H1 (cell line): Measurements from ENCODE around the gene SLC25A42. TPM values are rescaled to one million over a fixed set of nuclear protein-coding genes. Genes with fewer than 3 reads are reported as not detected.

Experiments
- CTCF ChIA-PET: fragments of 300-600 bp; sonication (Branson Sonifier 250); formaldehyde crosslinking; loops from one replicate; lab custom pipeline; 2021; ENCODE audit not compliant: partially characterized antibody; lab: Charles Lee
- POLR2A ChIA-PET: fragments of 300-600 bp; sonication (Branson Sonifier 250); formaldehyde crosslinking; loops from one replicate; lab custom pipeline; 2021; ENCODE audit warnings: inconsistent platforms; ENCODE audit not compliant: partially characterized antibody; lab: Charles Lee
- DNase-seq, 2 experiments: peaks; one replicate each; pipeline versions ENCODE4 v3.0.0 to v3.0.0-alpha.2; 2010 to 2022; ENCODE audit warnings: low spot score in 2 of 2, low read depth in 1 of 2, mixed read lengths in 1 of 2
- FAIRE-seq: peaks from 2 replicates; lab custom pipeline; 2011; peaks lifted over from hg19 to GRCh38; lab: Jason Lieb, UNC
- H2AFZ ChIP-seq: 2 replicates; pipeline ENCODE4 v1.8.1; 2012; ENCODE audit warnings: low read length, inconsistent platforms
- H2AK5ac ChIP-seq: 2 replicates; pipeline ENCODE4 v1.6.1; 2013; ENCODE audit warnings: low read depth, low read length
- H2BK120ac ChIP-seq: replicated peaks from 2 replicates; pipeline ENCODE3; 2013; ENCODE audit warnings: low read depth, low read length, inconsistent platforms
- H2BK12ac ChIP-seq: 2 replicates; pipeline ENCODE4 v1.6.1; 2013; ENCODE audit warnings: low read depth, low read length
- H2BK15ac ChIP-seq: 2 replicates; pipeline ENCODE4 v1.6.1; 2013; ENCODE audit warnings: low read length
- H2BK20ac ChIP-seq: 2 replicates; pipeline ENCODE4 v1.6.1; 2013; ENCODE audit warnings: low read length
- H2BK5ac ChIP-seq: 2 replicates; pipeline ENCODE4 v1.6.1; 2013; ENCODE audit warnings: low read depth, low read length
- H3K14ac ChIP-seq: 2 replicates; pipeline ENCODE4 v1.6.1; 2013; ENCODE audit warnings: inconsistent platforms; ENCODE audit not compliant: insufficient read length
- H3K18ac ChIP-seq: 2 replicates; pipeline ENCODE4 v1.6.1; 2013; ENCODE audit warnings: low read length; ENCODE audit errors: extremely low read depth
- H3K23ac ChIP-seq: 2 replicates; pipeline ENCODE4 v1.6.1; 2013; ENCODE audit warnings: inconsistent platforms; ENCODE audit not compliant: insufficient read length
- H3K23me2 ChIP-seq: 2 replicates; pipeline ENCODE4 v1.6.1; 2013; ENCODE audit warnings: low read depth, low read length
- H3K27ac ChIP-seq: 2 replicates; pipeline ENCODE4 v1.6.1; 2011; ENCODE audit warnings: low read depth, low read length, inconsistent platforms
- H3K27me3 ChIP-seq, 4 experiments: replicated peaks in 1 of 4; 1 replicate in 1 of 4; 2 replicates in 3 of 4; pipeline versions ENCODE4 v1.6.1 to v1.8.1; 2011 to 2013; ENCODE audit warnings: low read length in 3 of 4, mild to moderate bottlenecking in 3 of 4, inconsistent platforms in 2 of 4, mixed read lengths in 2 of 4, moderate library complexity in 1 of 4; ENCODE audit not compliant: control insufficient read depth in 3 of 4, insufficient read depth in 3 of 4; ENCODE audit errors: extremely low read depth in 1 of 4
- H3K36me3 ChIP-seq, 4 experiments: 2 replicates each; pipeline versions ENCODE4 v1.6.1 to v1.8.1; 2011 to 2013; ENCODE audit warnings: mild to moderate bottlenecking in 4 of 4, low read length in 3 of 4, moderate library complexity in 2 of 4, control low read depth in 1 of 4, inconsistent platforms in 1 of 4; ENCODE audit not compliant: insufficient read depth in 4 of 4, control insufficient read depth in 2 of 4
- H3K4ac ChIP-seq: replicated peaks from 2 replicates; pipeline ENCODE3; 2013; ENCODE audit warnings: low read length, low read depth, mixed read lengths, inconsistent platforms; ENCODE audit not compliant: insufficient read length
- H3K4me1 ChIP-seq, 4 experiments: replicated peaks in 1 of 4; 1 replicate in 1 of 4; 2 replicates in 3 of 4; pipeline versions ENCODE4 v1.6.1 to v1.8.1; 2011 to 2013; ENCODE audit warnings: low read length in 3 of 4, inconsistent platforms in 2 of 4, mixed read lengths in 1 of 4; ENCODE audit not compliant: insufficient read depth in 4 of 4, control insufficient read depth in 3 of 4
- H3K4me2 ChIP-seq, 2 experiments: 2 replicates each; pipeline versions ENCODE4 v1.6.1 to v1.8.1; 2011 to 2013; ENCODE audit warnings: low read depth in 2 of 2, low read length in 2 of 2, control low read depth in 1 of 2, inconsistent platforms in 1 of 2, mild to moderate bottlenecking in 1 of 2; ENCODE audit not compliant: insufficient read depth in 1 of 2
- H3K4me3 ChIP-seq, 4 experiments: fragments of 200-600, 300-600 bp in 1 of 4; sonication (generic), shearing (Covaris generic), sonication (Bioruptor Twin) in 1 of 4; 2 replicates each; pipeline versions ENCODE4 v1.5.1 to v1.8.1; 2011 to 2016; ENCODE audit warnings: low read length in 4 of 4, low read depth in 3 of 4, control low read depth in 2 of 4, inconsistent platforms in 2 of 4, mild to moderate bottlenecking in 2 of 4, mixed read lengths in 1 of 4, moderate library complexity in 1 of 4; ENCODE audit not compliant: insufficient read depth in 2 of 4; ENCODE audit errors: extremely low read depth in 1 of 4
- H3K56ac ChIP-seq: replicated peaks from 2 replicates; pipeline ENCODE3; 2013; ENCODE audit warnings: low read depth, mild to moderate bottlenecking, mixed read lengths, low read length, inconsistent platforms; ENCODE audit not compliant: insufficient read length
- H3K79me1 ChIP-seq: 2 replicates; pipeline ENCODE4 v1.6.1; 2013; ENCODE audit warnings: low read depth, low read length, control low read depth
- H3K79me2 ChIP-seq, 2 experiments: 2 replicates each; pipeline versions ENCODE4 v1.6.1 to v1.8.1; 2012 to 2013; ENCODE audit warnings: low read length in 2 of 2, mild to moderate bottlenecking in 2 of 2, inconsistent platforms in 1 of 2; ENCODE audit not compliant: insufficient read depth in 2 of 2, control insufficient read depth in 1 of 2
- H3K9ac ChIP-seq, 4 experiments: replicated peaks in 1 of 4; 1 replicate in 1 of 4; 2 replicates in 3 of 4; pipeline versions ENCODE4 v1.6.1 to v1.8.1; 2011 to 2013; ENCODE audit warnings: low read depth in 3 of 4, low read length in 3 of 4, control low read depth in 2 of 4, mild to moderate bottlenecking in 2 of 4, moderate library complexity in 2 of 4, inconsistent platforms in 1 of 4; ENCODE audit errors: extremely low read depth in 1 of 4
- H3K9me3 ChIP-seq, 2 experiments: 2 replicates each; pipeline versions ENCODE4 v1.6.1 to v1.8.1; 2012 to 2013; ENCODE audit warnings: mild to moderate bottlenecking in 2 of 2, moderate library complexity in 2 of 2, control low read depth in 1 of 2, inconsistent platforms in 1 of 2, low read depth in 1 of 2, low read length in 1 of 2, mixed read lengths in 1 of 2; ENCODE audit not compliant: insufficient read depth in 2 of 2
- H4K20me1 ChIP-seq, 2 experiments: replicated peaks in 1 of 2; 2 replicates each; pipeline versions ENCODE3 to v1.8.1; 2011 to 2013; ENCODE audit warnings: inconsistent platforms in 2 of 2, low read length in 2 of 2, mild to moderate bottlenecking in 1 of 2; ENCODE audit not compliant: insufficient read depth in 2 of 2, control insufficient read depth in 1 of 2
- H4K5ac ChIP-seq: 2 replicates; pipeline ENCODE4 v1.6.1; 2013; ENCODE audit warnings: low read length, low read depth, mixed read lengths, inconsistent platforms; ENCODE audit not compliant: insufficient read length
- H4K8ac ChIP-seq: 2 replicates; pipeline ENCODE4 v1.8.0; 2013; ENCODE audit warnings: mild to moderate bottlenecking, moderate library complexity, low read length, inconsistent platforms; ENCODE audit not compliant: insufficient read depth; ENCODE audit errors: extremely low read depth
- H4K91ac ChIP-seq: replicated peaks from 2 replicates; pipeline ENCODE3; 2013; ENCODE audit warnings: low read length, mixed read lengths, inconsistent platforms; ENCODE audit not compliant: insufficient read length
- ASH2L ChIP-seq: fragments of 200-600, 300-600 bp; sonication (generic); IDR thresholded peaks from one replicate; pipeline ENCODE4 v1.7.1; 2017; ENCODE audit warnings: low read length
- BRCA1 ChIP-seq: IDR thresholded peaks from 2 replicates; pipeline ENCODE4 v1.6.1; 2012; ENCODE audit warnings: low read depth, low read length, improper control_type of control experiment
- EP300 ChIP-seq, 2 experiments: IDR thresholded peaks; 1 replicate in 1 of 2; 2 replicates in 1 of 2; pipeline ENCODE4 v1.6.1; 2011 to 2012; ENCODE audit warnings: low read depth in 2 of 2, low read length in 2 of 2, mild to moderate bottlenecking in 2 of 2, borderline replicate concordance in 1 of 2, inconsistent platforms in 1 of 2, moderate library complexity in 1 of 2
- GABPA ChIP-seq: IDR thresholded peaks from 2 replicates; pipeline ENCODE4 v1.6.1; 2011; ENCODE audit warnings: mild to moderate bottlenecking, low read length, moderate library complexity, borderline replicate concordance; ENCODE audit not compliant: insufficient read depth
- GTF2F1 ChIP-seq: IDR thresholded peaks from 2 replicates; pipeline ENCODE4 v1.6.1; 2012; ENCODE audit warnings: low read depth, low read length, improper control_type of control experiment, borderline replicate concordance
- JUND ChIP-seq: IDR thresholded peaks from 2 replicates; pipeline ENCODE4 v1.6.1; 2011; ENCODE audit warnings: mild to moderate bottlenecking, improper control_type of control experiment, low read length
- NANOG ChIP-seq: IDR thresholded peaks from 2 replicates; pipeline ENCODE4 v1.6.1; 2011; ENCODE audit warnings: low read length, low read depth, mild to moderate bottlenecking, inconsistent platforms; ENCODE audit not compliant: insufficient read depth, poor library complexity, severe bottlenecking
- NRF1 ChIP-seq: IDR thresholded peaks from 2 replicates; pipeline ENCODE4 v1.6.1; 2011; ENCODE audit warnings: mild to moderate bottlenecking, low read depth, low read length, improper control_type of control experiment
- PHF8 ChIP-seq: fragments of 200-600 bp; sonication (generic); conservative IDR thresholded peaks from 2 replicates; pipeline ENCODE4 v1.7.1; 2012; ENCODE audit warnings: low read depth, mild to moderate bottlenecking, inconsistent platforms, low read length, moderate library complexity
- POLR2AphosphoS5 ChIP-seq: IDR thresholded peaks from 2 replicates; pipeline ENCODE4 v1.6.1; 2011; ENCODE audit warnings: low read depth, low read length
- RAD21 ChIP-seq, 2 experiments: IDR thresholded peaks in 1 of 2; conservative IDR thresholded peaks in 1 of 2; 2 replicates each; pipeline ENCODE4 v1.6.1; 2011; ENCODE audit warnings: low read depth in 2 of 2, low read length in 2 of 2, improper control_type of control experiment in 1 of 2, inconsistent platforms in 1 of 2, mild to moderate bottlenecking in 1 of 2, moderate library complexity in 1 of 2
- SRF ChIP-seq: IDR thresholded peaks from 2 replicates; pipeline ENCODE4 v1.6.1; 2011; ENCODE audit warnings: mild to moderate bottlenecking, low read depth, low read length, moderate library complexity
- TAF1 ChIP-seq: IDR thresholded peaks from 2 replicates; pipeline ENCODE4 v1.6.1; 2011; ENCODE audit warnings: mild to moderate bottlenecking, low read depth, low read length
- TAF7 ChIP-seq: optimal IDR thresholded peaks from 2 replicates; pipeline ENCODE3; 2011; ENCODE audit warnings: low read depth, mild to moderate bottlenecking, inconsistent platforms, low read length, moderate library complexity, borderline replicate concordance
- WGBS, 2 experiments: shearing (Covaris generic) in 1 of 2; methylation state at CpG; one replicate each; pipeline versions ENCODE4 v1.1.6 to v1.1.7; 2013 to 2015; ENCODE audit warnings: low lambda C conversion rate in 2 of 2, mixed read lengths in 2 of 2, inconsistent platforms in 1 of 2, low coverage in 1 of 2, missing lambda C conversion rate in 1 of 2; ENCODE audit not compliant: insufficient replicate concordance in 2 of 2, insufficient coverage in 1 of 2, insufficient read length in 1 of 2; ENCODE audit errors: extremely low coverage in 1 of 2, missing lambda C conversion rate in 1 of 2; 5-methylcytosine and 5-hydroxymethylcytosine counted together
- polyA plus RNA-seq, 7 experiments: library from polyadenylated mRNA; depleted of rRNA in 3 of 7; stranded (reverse) in 5 of 7; unstranded in 2 of 7; fragments of >200 nt in 5 of 7; fragments of 200-250 nt in 2 of 7; gene quantifications; 1 replicate in 5 of 7; 2 replicates in 1 of 7; 4 replicates in 1 of 7; pipeline versions ENCODE4 v1.2.1 to v1.2.3, GENCODE V29; 2011 to 2013; ENCODE audit warnings: missing spikeins in 2 of 7, mixed read lengths in 2 of 7
- total RNA-seq: library from RNA; stranded (reverse); fragmentation: NEBNext Ultra II Directional; extraction: Animal tissue kit (Norgen Biotek cat#: 25700); gene quantifications from 2 replicates; pipeline ENCODE4 v1.2.1, GENCODE V29; 2021

Gene SLC25A42
- total and polyA plus RNA-seq, 2 of the 8 experiments (the other 6 are each of a cell fraction or from before 2014, with no cell fraction given) = 5.9 to 6.2 TPM

DNA sequence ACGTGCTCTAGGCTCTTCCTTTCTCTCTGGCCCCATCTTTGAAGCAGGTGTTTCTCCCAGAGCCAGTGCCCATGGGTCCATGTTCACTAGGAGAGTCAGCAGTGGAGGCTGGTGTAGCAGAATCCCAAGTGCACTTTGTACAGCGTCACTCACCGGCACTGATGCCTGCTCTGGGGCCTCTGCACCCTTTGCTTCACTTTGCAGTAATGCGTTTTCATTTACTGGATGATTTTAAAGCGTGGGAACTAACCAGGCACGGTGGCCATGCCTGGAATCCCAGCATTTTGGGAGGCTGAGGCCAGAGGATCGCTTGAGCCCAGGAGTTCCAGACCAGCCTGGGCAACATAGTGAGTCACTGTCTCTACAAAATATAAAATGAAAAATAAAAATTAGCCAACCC, 30.7 kb downstream of the SLC25A42 start:
- Histone ChIP-seq H3K79me2 (no peaks in the 10 kb centered on the region), H3K4me2 (no peak overlapping the region), H4K91ac (no peak overlapping the region), H3K18ac (no peak overlapping the region), H3K14ac (no peak overlapping the region), H2BK5ac (no peak overlapping the region), H3K4me3 (no peak overlapping the region), H3K36me3 (no peaks in the 10 kb centered on the region), H2BK12ac (peak overlapping the region; percentile 77; the same call in 1 of the 2 replicates), H3K23me2 (no peaks in the 10 kb centered on the region), H2AK5ac (no peak overlapping the region; the same call in 1 of the 2 replicates), H3K9ac (no peak overlapping the region), H3K23ac (no peak overlapping the region), H2BK15ac (peak overlapping the region; percentile 48; the same call in 1 of the 2 replicates), H3K79me1 (no peaks in the 10 kb centered on the region; the same call in 1 of the 2 replicates), H3K4ac (no peak overlapping the region), H2BK120ac (no peak overlapping the region), H3K4me1 (peaks cover 9 to 14% (median 11%) of the 10 kb centered on the region in 4 experiments), H4K20me1 (no peaks in the 10 kb centered on the region), H3K9me3 (no peaks in the 10 kb centered on the region), H3K56ac (no peak overlapping the region), H2AFZ (no peak overlapping the region), H2BK20ac (no peak overlapping the region), H4K5ac (no peak overlapping the region), H3K27me3 (peaks cover 0 to 2% (median 0%) of the 10 kb centered on the region in 4 experiments; a peak in 2 of 7 replicates), H3K27ac (no peak overlapping the region), H4K8ac (no peak overlapping the region)
- 92% methylated on average over 7 of the region's 7 CpGs; no CpG with 5 or more reads in 1 of the 2 experiments for WGBS, 2 experiments
- ChIA-PET CTCF (interaction anchor here (0.6 to 0.8 kb wide), 2 partner anchors 32 to 51 kb away, joined by 3 read pairs; no protein-coding TSS in a partner anchor), POLR2A (interaction anchor here (1.0 to 2.4 kb wide), 2 partner anchors 11 to 20 kb away, joined by 3 to 16 read pairs; no protein-coding TSS in a partner anchor)
- FAIRE-seq = no peak
- no peak for DNase-seq
- no peak for TF ChIP-seq NRF1
- TF ChIP-seq ASH2L = no peak
- TF ChIP-seq PHF8 = no peak
- no peak for TF ChIP-seq EP300 (IDR thresholded peaks at IDR 0.05; ENCODE audit: borderline replicate concordance in 1 of 2, low read depth in 2 of 2, low read length in 2 of 2)
- TF ChIP-seq POLR2AphosphoS5 = no peak
- TF ChIP-seq RAD21 (IDR thresholded peaks at IDR 0.05 in 1 of 2, conservative IDR thresholded peaks at IDR 0.05 in 1 of 2; ENCODE audit: low read depth in 2 of 2, low read length in 2 of 2) = no peak
- no peak for TF ChIP-seq GTF2F1
- TF ChIP-seq NANOG = no peak
- no peak for TF ChIP-seq GABPA
- no peak for TF ChIP-seq TAF7
- no peak for TF ChIP-seq JUND
- no peak for TF ChIP-seq TAF1
- no peak for TF ChIP-seq SRF
- no peak for TF ChIP-seq BRCA1
